ENCODE data around the gene RGL2.
"Not testable (repeated sequence)": the region's sequence is repeated elsewhere in the genome, so short reads cannot be mapped to it uniquely, and the experiment has no call there.

RGL2 gene, protein sequence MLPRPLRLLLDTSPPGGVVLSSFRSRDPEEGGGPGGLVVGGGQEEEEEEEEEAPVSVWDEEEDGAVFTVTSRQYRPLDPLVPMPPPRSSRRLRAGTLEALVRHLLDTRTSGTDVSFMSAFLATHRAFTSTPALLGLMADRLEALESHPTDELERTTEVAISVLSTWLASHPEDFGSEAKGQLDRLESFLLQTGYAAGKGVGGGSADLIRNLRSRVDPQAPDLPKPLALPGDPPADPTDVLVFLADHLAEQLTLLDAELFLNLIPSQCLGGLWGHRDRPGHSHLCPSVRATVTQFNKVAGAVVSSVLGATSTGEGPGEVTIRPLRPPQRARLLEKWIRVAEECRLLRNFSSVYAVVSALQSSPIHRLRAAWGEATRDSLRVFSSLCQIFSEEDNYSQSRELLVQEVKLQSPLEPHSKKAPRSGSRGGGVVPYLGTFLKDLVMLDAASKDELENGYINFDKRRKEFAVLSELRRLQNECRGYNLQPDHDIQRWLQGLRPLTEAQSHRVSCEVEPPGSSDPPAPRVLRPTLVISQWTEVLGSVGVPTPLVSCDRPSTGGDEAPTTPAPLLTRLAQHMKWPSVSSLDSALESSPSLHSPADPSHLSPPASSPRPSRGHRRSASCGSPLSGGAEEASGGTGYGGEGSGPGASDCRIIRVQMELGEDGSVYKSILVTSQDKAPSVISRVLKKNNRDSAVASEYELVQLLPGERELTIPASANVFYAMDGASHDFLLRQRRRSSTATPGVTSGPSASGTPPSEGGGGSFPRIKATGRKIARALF

GRCh38 chr6:33298773-33299236 is at the start of gene RGL2:
Gene RGL2, minus strand, starts transcription at chr6:33298942. Its CDS starts 332 bp downstream, at chr6:33298610.
- DNase-seq: peak; percentile 54

DNA sequence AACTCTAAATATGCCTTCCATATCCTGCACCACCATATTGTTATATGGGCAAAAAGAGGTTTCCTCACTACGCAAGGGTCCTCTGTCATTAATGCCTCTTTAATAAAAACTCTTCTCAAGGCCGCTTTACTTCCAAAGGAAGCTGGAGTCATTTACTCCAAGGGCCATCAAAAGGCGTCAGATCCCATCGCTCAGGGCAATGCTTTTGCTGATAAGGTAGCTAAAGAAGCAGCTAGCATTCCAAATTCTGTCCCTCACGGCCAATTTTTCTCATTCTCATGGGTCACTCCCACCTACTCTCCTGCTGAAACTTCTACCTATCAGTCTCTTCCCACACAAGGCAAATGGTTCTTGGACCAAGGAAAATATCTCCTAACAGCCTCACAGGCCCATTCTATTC is 49.1 kb upstream of the RGL2 start:
- no peak for DNase-seq

DNA sequence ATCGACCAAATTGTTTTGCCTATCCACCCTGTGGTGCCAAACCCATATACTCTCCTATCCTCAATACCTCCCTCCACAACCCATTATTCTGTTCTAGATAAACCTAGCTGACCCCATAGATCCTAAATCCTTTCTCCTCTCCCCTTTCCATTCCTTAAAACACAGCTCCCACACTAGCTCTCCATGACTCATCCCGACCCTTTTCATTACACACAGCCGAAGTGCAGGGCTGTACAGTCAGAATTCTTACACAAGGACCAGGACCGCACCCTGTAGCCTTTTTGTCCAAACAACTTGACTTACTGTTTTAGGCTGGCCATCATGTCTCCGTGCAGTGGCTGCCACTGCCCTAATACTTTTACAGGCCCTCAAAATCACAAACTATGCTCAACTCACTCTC is 48.2 kb upstream of the RGL2 start:
- not testable (repeated sequence) for DNase-seq

- peak; percentile 60 for DNase-seq
These were observed 46.3 kb upstream of the RGL2 start for GRCh38 chr6:33344701-33345697.

DNA sequence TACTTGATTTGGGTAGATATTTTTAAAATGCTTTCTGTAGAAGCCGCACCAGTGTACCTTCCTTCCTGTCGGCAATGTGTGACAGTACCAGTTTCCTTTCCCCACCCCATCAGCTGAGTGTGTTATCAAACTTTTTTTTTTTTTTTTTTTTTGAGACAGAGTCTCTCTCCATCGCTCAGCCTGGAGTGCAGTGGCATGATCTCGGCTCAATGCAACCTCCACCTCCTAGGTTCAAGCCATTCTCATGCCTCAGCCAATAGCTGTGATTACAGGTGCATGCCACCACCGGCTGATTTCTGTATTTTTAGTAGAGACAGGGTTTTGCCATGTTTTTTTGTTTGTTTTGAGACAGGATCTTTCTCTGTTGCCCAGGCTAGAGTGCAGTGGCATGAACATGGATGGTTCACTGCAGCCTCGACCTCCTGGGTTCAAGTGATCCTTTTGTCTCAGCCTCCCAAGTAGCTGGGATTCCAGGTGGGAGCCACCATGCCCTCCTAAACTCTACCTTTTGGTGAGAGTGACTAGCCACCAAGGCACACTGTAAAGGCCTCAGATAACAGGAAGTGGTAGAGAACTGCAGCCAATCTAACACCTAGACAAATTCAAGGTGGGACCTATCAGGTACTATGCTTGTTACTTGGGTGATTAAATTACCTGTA is 45.3 kb upstream of the RGL2 start:
- DNase-seq: peak; percentile 23

GRCh38 chr6:33343606-33343952 is 44.8 kb upstream of the RGL2 start:
- DNase-seq: not testable (repeated sequence)

GRCh38 chr6:33339193-33339592 is 40.5 kb upstream of the RGL2 start:
- DNase-seq: no peak

GRCh38 chr6:33336495-33336894 is 37.8 kb upstream of the RGL2 start:
- no peak for DNase-seq

- no peak for DNase-seq
These were observed 37.2 kb upstream of the RGL2 start for GRCh38 chr6:33335916-33336315.

GRCh38 chr6:33333666-33334065 is 34.9 kb upstream of the RGL2 start:
- no peak for DNase-seq

GRCh38 chr6:33330736-33331135 is 32.0 kb upstream of the RGL2 start:
- no peak for DNase-seq

- DNase-seq: no peak
These were observed 30.3 kb upstream of the RGL2 start for GRCh38 chr6:33329058-33329457.

- DNase-seq: no peak
These were observed 25.4 kb upstream of the RGL2 start for GRCh38 chr6:33324125-33324524.

- DNase-seq: no peak
These were observed 24.8 kb upstream of the RGL2 start for GRCh38 chr6:33323623-33323948.

DNA sequence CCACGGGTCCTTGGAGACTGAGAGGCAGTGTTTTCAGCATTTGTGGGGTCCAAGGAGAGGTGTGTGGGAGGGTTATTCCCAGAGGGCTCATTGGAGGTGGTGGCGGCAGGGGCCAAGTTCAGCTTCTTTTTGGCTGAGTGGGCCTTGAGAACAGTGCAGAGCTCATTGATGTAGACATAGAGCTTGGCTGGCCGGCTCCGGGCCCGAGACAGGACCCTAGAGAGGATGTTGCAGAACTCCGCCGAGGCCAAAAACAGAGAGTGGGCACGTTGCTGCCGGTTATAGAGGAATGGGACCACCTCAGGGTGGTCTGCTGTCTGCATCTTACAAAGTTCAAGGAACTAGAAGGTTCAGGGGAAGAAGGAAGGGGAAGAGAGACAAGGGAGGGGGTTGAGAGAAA is 22.5 kb upstream of the RGL2 start:
- DNase-seq: no peak

GRCh38 chr6:33320315-33321181 is 21.8 kb upstream of the RGL2 start:
- no peak for DNase-seq

GRCh38 chr6:33319939-33320314 is 21.2 kb upstream of the RGL2 start:
- DNase-seq: no peak

- no peak for DNase-seq
These were observed 19.8 kb upstream of the RGL2 start for GRCh38 chr6:33318426-33319073.

- DNase-seq: peak; percentile 95
These were observed 19.1 kb upstream of the RGL2 start, which contains the start of gene ZBTB22 for GRCh38 chr6:33317669-33318425. Gene ZBTB22, minus strand, starts transcription at chr6:33317744. Its CDS starts 828 bp downstream, at chr6:33316916.

DNA sequence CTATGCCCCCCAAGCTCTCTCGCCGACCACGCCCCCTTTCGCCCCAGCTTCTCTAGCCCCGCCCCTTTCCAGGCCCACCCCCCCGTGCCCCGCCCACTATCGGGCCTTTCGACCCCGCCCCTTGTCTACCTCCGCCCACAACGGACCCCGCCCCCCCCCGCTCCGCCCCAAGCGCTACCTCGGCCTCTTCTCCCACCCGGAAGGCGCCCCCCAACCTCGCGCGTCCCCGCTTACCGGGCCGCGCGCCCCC is 18.6 kb upstream of the RGL2 start:
- no peak for DNase-seq

Data from activated naive CD4-positive, alpha-beta T cell treated with anti-CD3 and anti-CD28 coated beads, Interleukin-2, amount 50 U/mL, for 16 hours (primary cell).